HepG2 (cell line): ENCODE data around the gene KATNA1. TPM values are rescaled to one million over a fixed set of nuclear protein-coding genes. Genes with fewer than 3 reads are reported as not detected.

ENCODE experiments used
- ESRRA ChIP-seq: sonication (generic); formaldehyde crosslinking; IDR thresholded peaks from 2 replicates; pipeline ENCODE4 v1.5.1; 2020; ENCODE audit warnings: mild to moderate bottlenecking, low read depth, missing genetic modification reagents
- GABPB1 ChIP-seq: IDR thresholded peaks from 2 replicates; pipeline ENCODE4 v1.6.1; 2016; ENCODE audit warnings: mild to moderate bottlenecking, missing genetic modification reagents, moderate library complexity, missing compliant biosample characterization
- SNAPC2 ChIP-seq: sonication (generic); formaldehyde crosslinking; IDR thresholded peaks from 2 replicates; pipeline ENCODE4 v1.8.1; 2022; ENCODE audit warnings: mild to moderate bottlenecking, missing genetic modification reagents
- TCF7L2 ChIP-seq: IDR thresholded peaks from 2 replicates; pipeline ENCODE4 v1.6.1; 2011; ENCODE audit warnings: mild to moderate bottlenecking, low read depth, low read length, moderate library complexity
- ZFP1 ChIP-seq: IDR thresholded peaks from 2 replicates; pipeline ENCODE4 v1.6.1; 2016
- ZMYM3 ChIP-seq: sonication (generic); formaldehyde crosslinking; IDR thresholded peaks from 2 replicates; pipeline ENCODE4 v1.5.1; 2020; ENCODE audit warnings: mild to moderate bottlenecking, missing genetic modification reagents
- ZNF549 ChIP-seq: sonication (generic); formaldehyde crosslinking; IDR thresholded peaks from 2 replicates; pipeline ENCODE4 v1.5.0; 2020; ENCODE audit warnings: missing genetic modification reagents
- ZNF552 ChIP-seq: sonication (generic); formaldehyde crosslinking; IDR thresholded peaks from 2 replicates; pipeline ENCODE4 v1.9.0; 2022; ENCODE audit warnings: missing genetic modification reagents, mild to moderate bottlenecking, borderline replicate concordance
- ZNF589 ChIP-seq: sonication (generic); formaldehyde crosslinking; conservative IDR thresholded peaks from 2 replicates; pipeline ENCODE4 v1.8.0; 2022; ENCODE audit warnings: mild to moderate bottlenecking, moderate library complexity, missing genetic modification reagents
- ZNF674 ChIP-seq: sonication (generic); formaldehyde crosslinking; IDR thresholded peaks from 2 replicates; pipeline ENCODE4 v1.5.0; 2020; ENCODE audit warnings: low read depth, mild to moderate bottlenecking, missing genetic modification reagents
- polyA plus RNA-seq, 8 experiments: library from polyadenylated mRNA; depleted of rRNA in 3 of 8; stranded (reverse) in 7 of 8; unstranded in 1 of 8; fragments of >200 nt; fragmentation: Illumina TruSeq in 4 of 8; extraction: Trizol in 4 of 8; gene quantifications; 2 replicates each; pipeline versions ENCODE4 v1.2.1 to v1.2.3, GENCODE V29; 2011 to 2016; ENCODE audit warnings: low read depth in 4 of 8, missing spikeins in 1 of 8, mixed read lengths in 1 of 8; ENCODE audit not compliant: insufficient read depth in 1 of 8
- total RNA-seq, 5 experiments: library from RNA; depleted of rRNA; stranded (reverse); fragments of >200 nt; fragmentation: Illumina TruSeq; extraction: Trizol; gene quantifications; 2 replicates each; pipeline ENCODE4 v1.2.3, GENCODE V29; 2016; ENCODE audit warnings: low read depth in 1 of 5
- TF ChIP-seq, protein P1 (sequence below): sonication (generic); formaldehyde crosslinking; IDR thresholded peaks from 2 replicates; pipeline ENCODE4 v1.5.0; 2020; ENCODE audit warnings: mild to moderate bottlenecking, missing genetic modification reagents
- TF ChIP-seq, protein P2 (sequence below): sonication (generic); formaldehyde crosslinking; IDR thresholded peaks from 2 replicates; pipeline ENCODE4 v1.4.0; 2020; ENCODE audit warnings: mild to moderate bottlenecking, missing genetic modification reagents
- TF ChIP-seq, protein P3 (sequence below): sonication (generic); formaldehyde crosslinking; IDR thresholded peaks from 2 replicates; pipeline ENCODE4 v1.5.0; 2020; ENCODE audit warnings: mild to moderate bottlenecking, low read depth, missing genetic modification reagents, borderline replicate concordance
- TF ChIP-seq, protein P4 (sequence below): IDR thresholded peaks from 2 replicates; pipeline ENCODE4 v1.6.1; 2016

KATNA1 gene
- total and polyA plus RNA-seq, 2 of the 13 experiments (the other 11 are each of a cell fraction or from before 2014, with no cell fraction given): 14.8 to 25.3 TPM

DNA sequence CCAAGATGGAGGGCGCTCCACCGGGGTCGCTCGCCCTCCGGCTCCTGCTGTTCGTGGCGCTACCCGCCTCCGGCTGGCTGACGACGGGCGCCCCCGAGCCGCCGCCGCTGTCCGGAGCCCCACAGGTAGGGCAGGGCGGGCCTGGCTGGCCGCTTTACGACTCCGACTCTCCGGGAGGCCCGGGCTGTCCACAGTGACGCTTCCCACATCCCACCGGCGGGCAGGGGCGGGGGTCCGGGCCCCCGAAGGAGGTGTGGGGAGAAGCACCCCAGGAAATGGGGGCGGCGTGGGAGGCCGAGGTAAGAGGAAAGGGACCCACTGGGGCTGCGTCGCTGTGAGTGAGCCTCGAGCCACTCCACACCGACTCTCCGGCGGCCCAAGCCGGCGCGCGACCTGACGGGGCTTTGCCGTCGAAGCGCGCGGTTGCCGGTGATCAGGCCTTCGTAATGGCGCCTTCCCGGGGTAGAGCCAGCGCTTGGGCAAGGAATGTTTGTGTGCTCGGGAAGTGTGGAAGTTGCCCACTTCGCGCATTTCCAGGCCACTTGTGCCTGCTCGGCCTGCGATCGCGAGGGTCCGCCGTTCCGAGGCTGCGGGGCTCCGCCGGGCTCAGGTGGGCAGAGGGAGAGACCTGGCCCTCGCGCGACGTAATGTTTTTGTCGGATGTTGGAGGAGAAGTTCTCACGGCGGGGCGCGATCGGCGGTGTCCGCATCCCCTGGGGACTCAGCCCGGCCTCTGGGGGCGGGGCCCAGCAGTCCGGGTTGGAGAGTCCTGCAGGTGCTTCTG, 81.9 kb downstream of the KATNA1 start (continued):
- TF ChIP-seq, protein P1, sequence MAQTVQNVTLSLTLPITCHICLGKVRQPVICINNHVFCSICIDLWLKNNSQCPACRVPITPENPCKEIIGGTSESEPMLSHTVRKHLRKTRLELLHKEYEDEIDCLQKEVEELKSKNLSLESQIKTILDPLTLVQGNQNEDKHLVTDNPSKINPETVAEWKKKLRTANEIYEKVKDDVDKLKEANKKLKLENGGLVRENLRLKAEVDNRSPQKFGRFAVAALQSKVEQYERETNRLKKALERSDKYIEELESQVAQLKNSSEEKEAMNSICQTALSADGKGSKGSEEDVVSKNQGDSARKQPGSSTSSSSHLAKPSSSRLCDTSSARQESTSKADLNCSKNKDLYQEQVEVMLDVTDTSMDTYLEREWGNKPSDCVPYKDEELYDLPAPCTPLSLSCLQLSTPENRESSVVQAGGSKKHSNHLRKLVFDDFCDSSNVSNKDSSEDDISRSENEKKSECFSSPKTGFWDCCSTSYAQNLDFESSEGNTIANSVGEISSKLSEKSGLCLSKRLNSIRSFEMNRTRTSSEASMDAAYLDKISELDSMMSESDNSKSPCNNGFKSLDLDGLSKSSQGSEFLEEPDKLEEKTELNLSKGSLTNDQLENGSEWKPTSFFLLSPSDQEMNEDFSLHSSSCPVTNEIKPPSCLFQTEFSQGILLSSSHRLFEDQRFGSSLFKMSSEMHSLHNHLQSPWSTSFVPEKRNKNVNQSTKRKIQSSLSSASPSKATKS (CRISPR knock-in tag): no peak
- TF ChIP-seq ZNF552 (no peak), ZMYM3 (CRISPR knock-in tag) (peak; percentile 22; the same call in 1 of the 2 replicates), ZNF549 (CRISPR knock-in tag) (no peak), ZNF674 (CRISPR knock-in tag) (0 out of 2 replicates have a peak, but pooled peaks have one; percentile 39), TCF7L2 (no peak), ZFP1 (CRISPR knock-in tag) (0 out of 2 replicates have a peak, but pooled peaks have one; percentile 7), ZNF589 (CRISPR knock-in tag) (0 out of 2 replicates have a peak, but pooled peaks have one; percentile 33), SNAPC2 (CRISPR knock-in tag) (0 out of 2 replicates have a peak, but pooled peaks have one; percentile 76), GABPB1 (peak; percentile 70; the same call in 1 of the 2 replicates), ESRRA (CRISPR knock-in tag) (peak; percentile 47; the same call in 1 of the 2 replicates)
- TF ChIP-seq, protein P2, sequence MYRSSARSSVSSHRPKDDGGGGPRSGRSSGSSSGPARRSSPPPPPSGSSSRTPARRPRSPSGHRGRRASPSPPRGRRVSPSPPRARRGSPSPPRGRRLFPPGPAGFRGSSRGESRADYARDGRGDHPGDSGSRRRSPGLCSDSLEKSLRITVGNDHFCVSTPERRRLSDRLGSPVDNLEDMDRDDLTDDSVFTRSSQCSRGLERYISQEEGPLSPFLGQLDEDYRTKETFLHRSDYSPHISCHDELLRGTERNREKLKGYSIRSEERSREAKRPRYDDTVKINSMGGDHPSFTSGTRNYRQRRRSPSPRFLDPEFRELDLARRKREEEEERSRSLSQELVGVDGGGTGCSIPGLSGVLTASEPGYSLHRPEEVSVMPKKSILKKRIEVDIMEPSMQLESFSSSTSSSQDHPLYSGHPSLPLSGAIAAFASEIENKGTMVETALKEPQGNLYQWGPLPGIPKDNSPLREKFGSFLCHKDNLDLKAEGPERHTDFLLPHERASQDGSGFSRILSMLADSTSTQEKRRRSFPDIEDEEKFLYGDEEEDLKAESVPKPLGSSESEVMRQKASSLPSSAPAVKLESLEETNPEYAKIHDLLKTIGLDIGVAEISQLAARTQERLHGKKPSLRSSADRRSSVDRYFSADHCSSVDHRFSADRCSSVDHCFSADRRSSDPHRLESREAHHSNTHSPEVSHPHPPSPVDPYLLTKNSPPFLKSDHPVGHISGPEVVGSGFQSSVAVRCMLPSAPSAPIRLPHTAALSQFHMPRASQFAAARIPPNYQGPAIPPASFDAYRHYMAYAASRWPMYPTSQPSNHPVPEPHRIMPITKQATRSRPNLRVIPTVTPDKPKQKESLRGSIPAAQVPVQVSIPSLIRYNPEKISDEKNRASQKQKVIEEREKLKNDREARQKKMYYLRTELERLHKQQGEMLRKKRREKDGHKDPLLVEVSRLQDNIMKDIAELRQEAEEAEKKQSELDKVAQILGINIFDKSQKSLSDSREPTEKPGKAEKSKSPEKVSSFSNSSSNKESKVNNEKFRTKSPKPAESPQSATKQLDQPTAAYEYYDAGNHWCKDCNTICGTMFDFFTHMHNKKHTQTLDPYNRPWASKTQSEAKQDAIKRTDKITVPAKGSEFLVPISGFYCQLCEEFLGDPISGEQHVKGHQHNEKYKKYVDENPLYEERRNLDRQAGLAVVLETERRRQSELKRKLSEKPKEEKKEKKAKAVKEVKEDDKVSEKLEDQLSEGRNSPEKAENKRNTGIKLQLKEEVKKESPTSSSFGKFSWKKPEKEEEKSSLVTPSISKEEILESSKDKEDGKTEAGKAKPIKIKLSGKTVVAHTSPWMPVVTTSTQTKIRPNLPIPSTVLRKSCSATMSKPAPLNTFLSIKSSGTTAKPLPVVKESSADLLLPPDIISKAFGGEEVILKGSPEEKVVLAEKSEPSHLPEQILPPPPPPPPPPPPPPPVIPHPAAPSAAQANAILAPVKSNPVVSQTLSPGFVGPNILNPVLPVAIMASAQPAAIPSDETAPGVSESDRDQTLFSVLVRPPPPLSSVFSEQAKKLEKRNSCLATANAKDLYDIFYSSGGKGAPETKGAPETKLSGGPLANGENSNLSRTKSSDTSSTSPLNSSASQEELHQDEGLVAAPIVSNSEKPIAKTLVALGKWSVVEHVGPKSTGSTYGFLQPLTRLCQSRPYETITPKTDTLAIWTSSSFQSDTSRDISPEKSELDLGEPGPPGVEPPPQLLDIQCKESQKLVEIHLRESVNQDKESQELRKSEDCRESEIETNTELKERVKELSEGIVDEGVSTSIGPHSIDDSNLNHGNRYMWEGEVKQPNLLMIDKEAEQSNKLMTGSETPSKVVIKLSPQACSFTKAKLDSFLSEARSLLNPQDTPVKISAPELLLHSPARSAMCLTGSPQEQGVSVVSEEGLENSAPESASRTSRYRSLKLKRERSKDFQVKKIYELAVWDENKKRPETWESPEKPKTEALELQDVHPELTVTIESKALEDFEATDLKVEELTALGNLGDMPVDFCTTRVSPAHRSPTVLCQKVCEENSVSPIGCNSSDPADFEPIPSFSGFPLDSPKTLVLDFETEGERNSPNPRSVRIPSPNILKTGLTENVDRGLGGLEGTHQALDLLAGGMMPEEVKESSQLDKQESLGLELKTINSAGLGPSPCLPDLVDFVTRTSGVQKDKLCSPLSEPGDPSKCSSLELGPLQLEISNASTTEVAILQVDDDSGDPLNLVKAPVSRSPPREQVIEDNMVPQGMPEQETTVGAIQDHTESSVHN: peak; percentile 87
- TF ChIP-seq, protein P3, sequence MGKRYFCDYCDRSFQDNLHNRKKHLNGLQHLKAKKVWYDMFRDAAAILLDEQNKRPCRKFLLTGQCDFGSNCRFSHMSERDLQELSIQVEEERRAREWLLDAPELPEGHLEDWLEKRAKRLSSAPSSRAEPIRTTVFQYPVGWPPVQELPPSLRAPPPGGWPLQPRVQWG (CRISPR knock-in tag): no peak
- TF ChIP-seq, protein P4, sequence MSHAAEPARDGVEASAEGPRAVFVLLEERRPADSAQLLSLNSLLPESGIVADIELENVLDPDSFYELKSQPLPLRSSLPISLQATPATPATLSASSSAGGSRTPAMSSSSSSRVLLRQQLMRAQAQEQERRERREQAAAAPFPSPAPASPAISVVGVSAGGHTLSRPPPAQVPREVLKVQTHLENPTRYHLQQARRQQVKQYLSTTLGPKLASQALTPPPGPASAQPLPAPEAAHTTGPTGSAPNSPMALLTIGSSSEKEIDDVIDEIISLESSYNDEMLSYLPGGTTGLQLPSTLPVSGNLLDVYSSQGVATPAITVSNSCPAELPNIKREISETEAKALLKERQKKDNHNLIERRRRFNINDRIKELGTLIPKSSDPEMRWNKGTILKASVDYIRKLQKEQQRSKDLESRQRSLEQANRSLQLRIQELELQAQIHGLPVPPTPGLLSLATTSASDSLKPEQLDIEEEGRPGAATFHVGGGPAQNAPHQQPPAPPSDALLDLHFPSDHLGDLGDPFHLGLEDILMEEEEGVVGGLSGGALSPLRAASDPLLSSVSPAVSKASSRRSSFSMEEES (CRISPR knock-in tag): no peak
